CD14-positive monocyte (primary cell): Measurements from ENCODE around the gene PKHD1. TPM values are rescaled to one million over a fixed set of nuclear protein-coding genes. Genes with fewer than 3 reads are reported as not detected.

Experiments used
- DNase-seq, 3 donors: peaks; one replicate each; pipeline ENCODE4 v3.0.0-alpha.2; 2011 to 2022
- H2AFZ ChIP-seq: 2 replicates; pipeline ENCODE4 v1.6.0; 2012; ENCODE audit warnings: mild to moderate bottlenecking, low read depth, low read length, inconsistent platforms; ENCODE audit not compliant: insufficient read depth, poor library complexity, severe bottlenecking
- H3K27ac ChIP-seq, 2 donors: 1 replicate in 1 of 2; 2 replicates in 1 of 2; pipeline ENCODE4 v1.5.1; 2012 to 2013; ENCODE audit warnings: low read length in 2 of 2, control low read depth in 1 of 2, inconsistent platforms in 1 of 2, low read depth in 1 of 2, mild to moderate bottlenecking in 1 of 2
- H3K27me3 ChIP-seq, 2 donors: one replicate each; pipeline versions ENCODE4 v1.6.0 to v1.6.1; 2011 to 2013; ENCODE audit warnings: low read length in 2 of 2; ENCODE audit not compliant: control insufficient read depth in 2 of 2, insufficient read depth in 2 of 2
- H3K36me3 ChIP-seq, 2 donors: replicated peaks in 1 of 2; 1 replicate in 1 of 2; 2 replicates in 1 of 2; pipeline versions ENCODE4 v1.5.1 to v1.6.1; 2012 to 2013; ENCODE audit warnings: low read length in 2 of 2, control low read depth in 1 of 2, inconsistent platforms in 1 of 2, mild to moderate bottlenecking in 1 of 2; ENCODE audit not compliant: insufficient read depth in 2 of 2, control insufficient read depth in 1 of 2
- H3K4me1 ChIP-seq, 2 donors: 1 replicate in 1 of 2; 2 replicates in 1 of 2; pipeline versions ENCODE4 v1.5.1 to v1.6.1; 2012 to 2013; ENCODE audit warnings: low read length in 2 of 2, control low read depth in 1 of 2, inconsistent platforms in 1 of 2, mild to moderate bottlenecking in 1 of 2, moderate library complexity in 1 of 2; ENCODE audit not compliant: insufficient read depth in 2 of 2, control insufficient read depth in 1 of 2
- H3K4me2 ChIP-seq: replicated peaks from 2 replicates; pipeline ENCODE3; 2012; ENCODE audit warnings: low read length, moderate library complexity, mild to moderate bottlenecking; ENCODE audit not compliant: poor library complexity, severe bottlenecking; ENCODE audit errors: extremely low read depth
- H3K4me3 ChIP-seq, 3 experiments: fragments of 200-600 bp in 1 of 3; sonication (generic) in 1 of 3; replicated peaks in 1 of 3; 1 replicate in 2 of 3; 2 replicates in 1 of 3; pipeline ENCODE4 v1.5.1; 2011 to 2013; ENCODE audit warnings: low read length in 3 of 3, mild to moderate bottlenecking in 3 of 3, control low read depth in 2 of 3, low read depth in 2 of 3, inconsistent platforms in 1 of 3, moderate library complexity in 1 of 3
- H3K79me2 ChIP-seq: 2 replicates; pipeline ENCODE4 v1.6.0; 2012; ENCODE audit warnings: mild to moderate bottlenecking, control low read depth, inconsistent platforms, low read length, moderate library complexity; ENCODE audit not compliant: insufficient read depth
- H3K9ac ChIP-seq: 2 replicates; pipeline ENCODE4 v1.6.0; 2017; ENCODE audit warnings: low read length, mild to moderate bottlenecking; ENCODE audit not compliant: insufficient read depth, poor library complexity, severe bottlenecking
- H3K9me3 ChIP-seq, 2 donors: replicated peaks in 1 of 2; 1 replicate in 1 of 2; 2 replicates in 1 of 2; pipeline versions ENCODE4 v1.5.1 to v1.6.1; 2012 to 2013; ENCODE audit warnings: low read length in 2 of 2, control low read depth in 1 of 2; ENCODE audit not compliant: control insufficient read depth in 1 of 2, insufficient read depth in 1 of 2
- H4K20me1 ChIP-seq: 2 replicates; pipeline ENCODE4 v1.6.0; 2012; ENCODE audit warnings: mild to moderate bottlenecking, low read length, control low read depth, moderate library complexity; ENCODE audit not compliant: insufficient read depth
- H3K27ac Mint-ChIP-seq, 7 donors: one replicate each; pipeline ENCODE4 v1.8.0; 2020; ENCODE audit warnings: mild to moderate bottlenecking in 7 of 7, mixed read lengths in 7 of 7, moderate library complexity in 6 of 7, inconsistent platforms in 2 of 7
- H3K27me3 Mint-ChIP-seq, 3 donors: one replicate each; pipeline ENCODE4 v1.8.0; 2021 to 2022; ENCODE audit warnings: low read depth in 3 of 3, mild to moderate bottlenecking in 3 of 3, mixed read lengths in 3 of 3, moderate library complexity in 3 of 3, inconsistent platforms in 1 of 3
- H3K36me3 Mint-ChIP-seq, 2 donors: one replicate each; pipeline ENCODE4 v1.8.0; 2020; ENCODE audit warnings: mixed read lengths in 2 of 2, inconsistent platforms in 1 of 2, mild to moderate bottlenecking in 1 of 2
- H3K4me1 Mint-ChIP-seq: one replicate; pipeline ENCODE4 v1.8.0; 2020; ENCODE audit warnings: mild to moderate bottlenecking, mixed read lengths
- H3K4me3 Mint-ChIP-seq, 2 donors: one replicate each; pipeline ENCODE4 v1.8.0; 2020; ENCODE audit warnings: mild to moderate bottlenecking in 2 of 2, mixed read lengths in 2 of 2, moderate library complexity in 1 of 2
- H3K9me3 Mint-ChIP-seq, 7 donors: one replicate each; pipeline ENCODE4 v1.8.0; 2020 to 2022; ENCODE audit warnings: mixed read lengths in 7 of 7, mild to moderate bottlenecking in 6 of 7, moderate library complexity in 6 of 7, inconsistent platforms in 2 of 7
- WGBS: methylation state at CpG from one replicate; pipeline ENCODE4 v1.1.5; 2013; ENCODE audit warnings: missing lambda C conversion rate; ENCODE audit not compliant: insufficient coverage; 5-methylcytosine and 5-hydroxymethylcytosine counted together
- intact Hi-C, 2 donors: fragments of 100-400 bp; cut with micrococcal nuclease; formaldehyde crosslinking; loops; one replicate each; pipeline versions ENCODE4 v1.15.0 to v1.15.1; 2023
- polyA plus RNA-seq, 3 donors: library from polyadenylated mRNA; depleted of rRNA in 1 of 3; unstranded in 2 of 3; stranded (reverse) in 1 of 3; fragments of 300-500 nt in 2 of 3; fragments of >200 nt in 1 of 3; fragmentation: Illumina TruSeq in 2 of 3; gene quantifications; 1 replicate in 2 of 3; 2 replicates in 1 of 3; pipeline ENCODE4 v1.2.3, GENCODE V29; 2012 to 2021
- TF ChIP-seq, protein P1 (sequence below): fragments of 200-600 bp; IDR thresholded peaks from one replicate; pipeline ENCODE4 v1.8.0; 2022; ENCODE audit warnings: antibody characterized with exemption, mild to moderate bottlenecking

PKHD1 gene
- polyA plus RNA-seq, 3 donors: not detected

GRCh38 chr6:52013035-52013434 is 74.4 kb downstream of the PKHD1 start:
- 17% methylated on average over 1 of the region's 1 CpG for WGBS
- intact Hi-C loops: loop anchor here in 1 of 2 donors (10.0 kb wide), 1 partner anchor 158 kb away; no protein-coding TSS in a partner anchor
- TF ChIP-seq, protein P1, sequence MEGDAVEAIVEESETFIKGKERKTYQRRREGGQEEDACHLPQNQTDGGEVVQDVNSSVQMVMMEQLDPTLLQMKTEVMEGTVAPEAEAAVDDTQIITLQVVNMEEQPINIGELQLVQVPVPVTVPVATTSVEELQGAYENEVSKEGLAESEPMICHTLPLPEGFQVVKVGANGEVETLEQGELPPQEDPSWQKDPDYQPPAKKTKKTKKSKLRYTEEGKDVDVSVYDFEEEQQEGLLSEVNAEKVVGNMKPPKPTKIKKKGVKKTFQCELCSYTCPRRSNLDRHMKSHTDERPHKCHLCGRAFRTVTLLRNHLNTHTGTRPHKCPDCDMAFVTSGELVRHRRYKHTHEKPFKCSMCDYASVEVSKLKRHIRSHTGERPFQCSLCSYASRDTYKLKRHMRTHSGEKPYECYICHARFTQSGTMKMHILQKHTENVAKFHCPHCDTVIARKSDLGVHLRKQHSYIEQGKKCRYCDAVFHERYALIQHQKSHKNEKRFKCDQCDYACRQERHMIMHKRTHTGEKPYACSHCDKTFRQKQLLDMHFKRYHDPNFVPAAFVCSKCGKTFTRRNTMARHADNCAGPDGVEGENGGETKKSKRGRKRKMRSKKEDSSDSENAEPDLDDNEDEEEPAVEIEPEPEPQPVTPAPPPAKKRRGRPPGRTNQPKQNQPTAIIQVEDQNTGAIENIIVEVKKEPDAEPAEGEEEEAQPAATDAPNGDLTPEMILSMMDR: no peak

GRCh38 chr6:52012582-52012981 is 74.8 kb downstream of the PKHD1 start:
- no peak overlapping the region for H3K9ac ChIP-seq
- no peak overlapping the region for H2AFZ ChIP-seq
- H3K27me3 ChIP-seq: no peaks in the 10 kb centered on the region
- no peak overlapping the region for H3K4me2 ChIP-seq
- intact Hi-C loops: loop anchor here in 1 of 2 donors (10.0 kb wide), 1 partner anchor 158 kb away; no protein-coding TSS in a partner anchor
- no peaks in the 10 kb centered on the region for H3K4me1 ChIP-seq
- Mint-ChIP-seq H3K27ac (no peak overlapping the region), H3K36me3 (no peaks in the 10 kb centered on the region), H3K27me3 (peaks cover 2 to 7% (median 2%) of the 10 kb centered on the region in 3 donors), H3K4me1 (no peaks in the 10 kb centered on the region), H3K4me3 (no peak overlapping the region), H3K9me3 (no peaks in the 10 kb centered on the region)
- H3K4me3 ChIP-seq: no peak overlapping the region
- no peak for DNase-seq
- no peaks in the 10 kb centered on the region for H3K36me3 ChIP-seq
- H3K9me3 ChIP-seq: no peaks in the 10 kb centered on the region
- no peak overlapping the region for H3K27ac ChIP-seq
- H3K79me2 ChIP-seq: no peaks in the 10 kb centered on the region
- H4K20me1 ChIP-seq: no peaks in the 10 kb centered on the region
- TF ChIP-seq, protein P1: no peak
- no CpG with 5 or more reads among the region's 4 CpGs for WGBS

More at GRCh38 chr6:52013035-52013434, 74.4 kb downstream of the PKHD1 start:
- Histone ChIP-seq H3K79me2 (no peaks in the 10 kb centered on the region), H3K9ac (no peak overlapping the region), H3K4me2 (no peak overlapping the region), H3K4me1 (no peaks in the 10 kb centered on the region), H3K9me3 (no peaks in the 10 kb centered on the region), H3K27me3 (no peaks in the 10 kb centered on the region), H3K36me3 (no peaks in the 10 kb centered on the region), H4K20me1 (no peaks in the 10 kb centered on the region), H2AFZ (no peak overlapping the region), H3K27ac (no peak overlapping the region), H3K4me3 (no peak overlapping the region)
- no peaks in the 10 kb centered on the region for H3K4me1 Mint-ChIP-seq
- no peak overlapping the region for H3K27ac Mint-ChIP-seq
- peaks cover 2 to 7% (median 2%) of the 10 kb centered on the region in 3 donors for H3K27me3 Mint-ChIP-seq
- H3K4me3 Mint-ChIP-seq: no peak overlapping the region
- no peaks in the 10 kb centered on the region for H3K9me3 Mint-ChIP-seq
- H3K36me3 Mint-ChIP-seq: no peaks in the 10 kb centered on the region
- DNase-seq: no peak
